Mammary epithelial cell (primary cell): Measurements from ENCODE around the gene GID4.

Experiments used
- CTCF ChIP-seq, 2 donors: IDR thresholded peaks in 1 of 2; conservative IDR thresholded peaks in 1 of 2; 2 replicates each; pipeline ENCODE4 v1.5.1; 2011 to 2012; ENCODE audit warnings: inconsistent platforms in 2 of 2, low read length in 2 of 2, mild to moderate bottlenecking in 2 of 2, control low read depth in 1 of 2, low read depth in 1 of 2; ENCODE audit not compliant: insufficient read depth in 1 of 2; ENCODE audit errors: extremely low read depth in 1 of 2
- EZH2 ChIP-seq: IDR thresholded peaks from 2 replicates; pipeline ENCODE4 v1.6.1; 2012; ENCODE audit warnings: low read length, inconsistent platforms, borderline replicate concordance

- TF ChIP-seq CTCF (conservative IDR thresholded peaks at IDR 0.05 in 1 of 2, IDR thresholded peaks at IDR 0.05 in 1 of 2; ENCODE audit: extremely low read depth in 1 of 2, insufficient read depth in 1 of 2, low read depth in 1 of 2, low read length in 2 of 2) (no peak), EZH2 (no peak)
Observed at GRCh38 chr17:18000030-18000408, 39.2 kb upstream of the GID4 start.
